Measurements from ENCODE around the gene GRAMD1A.

- TF ChIP-seq, protein P1, sequence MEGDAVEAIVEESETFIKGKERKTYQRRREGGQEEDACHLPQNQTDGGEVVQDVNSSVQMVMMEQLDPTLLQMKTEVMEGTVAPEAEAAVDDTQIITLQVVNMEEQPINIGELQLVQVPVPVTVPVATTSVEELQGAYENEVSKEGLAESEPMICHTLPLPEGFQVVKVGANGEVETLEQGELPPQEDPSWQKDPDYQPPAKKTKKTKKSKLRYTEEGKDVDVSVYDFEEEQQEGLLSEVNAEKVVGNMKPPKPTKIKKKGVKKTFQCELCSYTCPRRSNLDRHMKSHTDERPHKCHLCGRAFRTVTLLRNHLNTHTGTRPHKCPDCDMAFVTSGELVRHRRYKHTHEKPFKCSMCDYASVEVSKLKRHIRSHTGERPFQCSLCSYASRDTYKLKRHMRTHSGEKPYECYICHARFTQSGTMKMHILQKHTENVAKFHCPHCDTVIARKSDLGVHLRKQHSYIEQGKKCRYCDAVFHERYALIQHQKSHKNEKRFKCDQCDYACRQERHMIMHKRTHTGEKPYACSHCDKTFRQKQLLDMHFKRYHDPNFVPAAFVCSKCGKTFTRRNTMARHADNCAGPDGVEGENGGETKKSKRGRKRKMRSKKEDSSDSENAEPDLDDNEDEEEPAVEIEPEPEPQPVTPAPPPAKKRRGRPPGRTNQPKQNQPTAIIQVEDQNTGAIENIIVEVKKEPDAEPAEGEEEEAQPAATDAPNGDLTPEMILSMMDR (IDR thresholded peaks at IDR 0.05) = no peak
- no peak for TF ChIP-seq POLR2A (IDR thresholded peaks at IDR 0.05)
These were observed 69.6 kb downstream of the GRAMD1A start for GRCh38 chr19:35069696-35070095.

All from Peyer's patch (tissue), 4 donors.